HepG2 (cell line): ENCODE measurements around the gene RABEP1. TPM values are rescaled to one million over a fixed set of nuclear protein-coding genes. Genes with fewer than 3 reads are reported as not detected.

Source experiments
- ATAC-seq: fragments of 200-7000 bp; cut with Tn5 transposase; 3 replicates; pipeline ENCODE4 v1.9.1; 2020; ENCODE audit warnings: mild to moderate bottlenecking, moderate library complexity
- BruUV-seq: library from RNA; stranded (reverse); fragments of 400-500 nt; replicated peaks from 2 replicates; lab custom pipeline; 2021; lab: Mats Ljungman, UMichigan
- CTCF ChIA-PET: fragments of 300-600 bp; formaldehyde crosslinking; extraction: SDS; loops from one replicate; lab custom pipeline; 2021; ENCODE audit warnings: low total read pairs, inconsistent platforms, low intra/inter-chr PET ratio; lab: Yijun Ruan, JAX
- POLR2A ChIA-PET: fragments of 350-600 bp; sonication (Branson Sonifier 250); formaldehyde crosslinking; loops from one replicate; lab custom pipeline; 2020; ENCODE audit warnings: antibody characterized with exemption, inconsistent platforms; lab: Yijun Ruan, JAX
- DNase-seq: peaks from one replicate; pipeline ENCODE4 v3.0.0-alpha.2; 2015; ENCODE audit warnings: low spot score
- FAIRE-seq: peaks from 3 replicates; lab custom pipeline; 2011; peaks lifted over from hg19 to GRCh38; lab: Jason Lieb, UNC
- H2AFZ ChIP-seq: one replicate; pipeline ENCODE4 v1.6.1; 2011; ENCODE audit warnings: low read length, inconsistent platforms
- H3K27ac ChIP-seq: fragments of 300-600 bp; 3 replicates; pipeline ENCODE4 v1.8.0; 2011; ENCODE audit warnings: mixed run types, mild to moderate bottlenecking, mixed read lengths, low read length, inconsistent platforms; ENCODE audit not compliant: insufficient read depth; ENCODE audit errors: extremely low read length
- H3K27me3 ChIP-seq, 2 experiments: fragments of 200-600 bp in 1 of 2; 2 replicates in 1 of 2; 3 replicates in 1 of 2; pipeline versions ENCODE4 v1.6.0 to v1.8.0; 2011; ENCODE audit warnings: low read length in 2 of 2, mild to moderate bottlenecking in 2 of 2, moderate library complexity in 2 of 2, inconsistent platforms in 1 of 2; ENCODE audit not compliant: insufficient read depth in 2 of 2, control insufficient read depth in 1 of 2
- H3K36me3 ChIP-seq, 2 experiments: fragments of 200-600 bp in 1 of 2; replicated peaks in 1 of 2; 2 replicates in 1 of 2; 3 replicates in 1 of 2; pipeline versions ENCODE4 v1.5.1 to v1.8.0; 2011; ENCODE audit warnings: low read length in 2 of 2, inconsistent platforms in 1 of 2; ENCODE audit not compliant: insufficient read depth in 2 of 2, control insufficient read depth in 1 of 2
- H3K4me1 ChIP-seq: 2 replicates; pipeline ENCODE4 v1.5.1; 2012; ENCODE audit warnings: low read length, inconsistent platforms; ENCODE audit not compliant: insufficient read depth
- H3K4me2 ChIP-seq: 2 replicates; pipeline ENCODE4 v1.6.0; 2011; ENCODE audit warnings: low read depth, low read length, inconsistent platforms
- H3K4me3 ChIP-seq, 3 experiments: fragments of 200-600 bp in 1 of 3; sonication (generic), shearing (Covaris generic) in 1 of 3; replicated peaks in 1 of 3; 2 replicates each; pipeline ENCODE4 v1.5.1; 2011 to 2016; ENCODE audit warnings: low read length in 3 of 3, inconsistent platforms in 2 of 3, low read depth in 2 of 3, mild to moderate bottlenecking in 2 of 3, control low read depth in 1 of 3, mixed read lengths in 1 of 3; ENCODE audit not compliant: insufficient read depth in 1 of 3
- H3K79me2 ChIP-seq: one replicate; pipeline ENCODE4 v1.6.1; 2011; ENCODE audit warnings: low read length, inconsistent platforms; ENCODE audit not compliant: insufficient read depth
- H3K9ac ChIP-seq: 2 replicates; pipeline ENCODE4 v1.6.0; 2011; ENCODE audit warnings: mild to moderate bottlenecking, low read depth, low read length, inconsistent platforms; ENCODE audit not compliant: insufficient read depth
- H3K9me3 ChIP-seq: 2 replicates; pipeline ENCODE4 v1.5.1; 2012; ENCODE audit warnings: mild to moderate bottlenecking, low read length
- H4K20me1 ChIP-seq: 2 replicates; pipeline ENCODE4 v1.6.0; 2011; ENCODE audit warnings: inconsistent platforms, mild to moderate bottlenecking, low read length, moderate library complexity; ENCODE audit not compliant: insufficient read depth
- FOXA1 ChIP-seq, 2 experiments: fragments of 450-650 bp in 1 of 2; sonication (generic) in 1 of 2; formaldehyde crosslinking in 1 of 2; IDR thresholded peaks; 2 replicates each; pipeline versions ENCODE4 v1.4.0 to v1.6.1; 2016 to 2020; ENCODE audit warnings: missing genetic modification reagents in 1 of 2
- FOXO1 ChIP-seq: sonication (generic); formaldehyde crosslinking; IDR thresholded peaks from 2 replicates; pipeline ENCODE4 v1.4.0; 2020; ENCODE audit warnings: missing genetic modification reagents
- NFYC ChIP-seq: IDR thresholded peaks from 2 replicates; pipeline ENCODE4 v1.6.1; 2016; ENCODE audit warnings: missing genetic modification reagents, missing compliant biosample characterization
- SNAI1 ChIP-seq: sonication (generic); formaldehyde crosslinking; IDR thresholded peaks from 2 replicates; pipeline ENCODE4 v1.5.0; 2020; ENCODE audit warnings: mild to moderate bottlenecking, missing genetic modification reagents, borderline replicate concordance
- ZNF138 ChIP-seq: sonication (generic); formaldehyde crosslinking; IDR thresholded peaks from 2 replicates; pipeline ENCODE4 v1.5.0; 2020; ENCODE audit warnings: mild to moderate bottlenecking, low read depth, missing genetic modification reagents
- ZNF251 ChIP-seq: sonication (generic); formaldehyde crosslinking; IDR thresholded peaks from 2 replicates; pipeline ENCODE4 v1.9.0; 2021; ENCODE audit warnings: mild to moderate bottlenecking, missing genetic modification reagents
- ZNF256 ChIP-seq: sonication (generic); formaldehyde crosslinking; conservative IDR thresholded peaks from 2 replicates; pipeline ENCODE4 v1.4.0; 2020; ENCODE audit warnings: missing genetic modification reagents
- ZNF260 ChIP-seq: sonication (generic); formaldehyde crosslinking; IDR thresholded peaks from 2 replicates; pipeline ENCODE4 v1.4.0; 2020; ENCODE audit warnings: missing genetic modification reagents, low read depth, mild to moderate bottlenecking, borderline replicate concordance
- ZNF503 ChIP-seq: sonication (generic); formaldehyde crosslinking; IDR thresholded peaks from 2 replicates; pipeline ENCODE4 v1.4.0; 2020; ENCODE audit warnings: missing genetic modification reagents
- WGBS: methylation state at CpG from one replicate; pipeline ENCODE4 v1.1.6; 2017; ENCODE audit warnings: low lambda C conversion rate; 5-methylcytosine and 5-hydroxymethylcytosine counted together
- in situ Hi-C: cut with HindIII; loops from 2 replicates; pipeline ENCODE4 v1.10.0; 2017; ENCODE audit warnings: low pct_unique_long_range_greater_than_20kb; ENCODE audit not compliant: extremely low pct_ligation_motif_present
- intact Hi-C: fragments of 100-400 bp; cut with micrococcal nuclease; formaldehyde crosslinking; loops from one replicate; pipeline ENCODE4 v1.10.0; 2022; ENCODE audit not compliant: unreplicated experiment
- polyA plus RNA-seq, 8 experiments: library from polyadenylated mRNA; depleted of rRNA in 3 of 8; stranded (reverse) in 7 of 8; unstranded in 1 of 8; fragments of >200 nt; fragmentation: Illumina TruSeq in 4 of 8; extraction: Trizol in 4 of 8; gene quantifications; 2 replicates each; pipeline versions ENCODE4 v1.2.1 to v1.2.3, GENCODE V29; 2011 to 2016; ENCODE audit warnings: low read depth in 4 of 8, missing spikeins in 1 of 8, mixed read lengths in 1 of 8; ENCODE audit not compliant: insufficient read depth in 1 of 8
- total RNA-seq, 5 experiments: library from RNA; depleted of rRNA; stranded (reverse); fragments of >200 nt; fragmentation: Illumina TruSeq; extraction: Trizol; gene quantifications; 2 replicates each; pipeline ENCODE4 v1.2.3, GENCODE V29; 2016; ENCODE audit warnings: low read depth in 1 of 5

RABEP1 gene
- total and polyA plus RNA-seq, 2 of the 13 experiments (the other 11 are each of a cell fraction or from before 2014, with no cell fraction given) = 13.7 to 41.5 TPM

GRCh38 chr17:5331506-5331905 lies 49.4 kb downstream of the RABEP1 start:
- Histone ChIP-seq H3K9ac (no peak overlapping the region), H3K27ac (no peak overlapping the region), H3K9me3 (no peaks in the 10 kb centered on the region), H3K4me2 (no peak overlapping the region), H3K79me2 (no peaks in the 10 kb centered on the region), H3K36me3 (peaks cover 8 to 31% of the 10 kb centered on the region in 2 experiments; a peak in 4 of 5 replicates), H2AFZ (no peak overlapping the region), H4K20me1 (no peaks in the 10 kb centered on the region), H3K4me3 (no peak overlapping the region), H3K27me3 (no peaks in the 10 kb centered on the region), H3K4me1 (no peaks in the 10 kb centered on the region)
- 94% methylated on average over 4 of the region's 4 CpGs for WGBS
- FAIRE-seq (no peak), ATAC-seq (no peak), DNase-seq (no peak)
- in situ Hi-C loops (no loop called here), intact Hi-C loops (no loop called here)
- ChIA-PET POLR2A (no interaction called here), CTCF (no interaction called here)
- TF ChIP-seq ZNF256 (CRISPR knock-in tag) = no peak
- TF ChIP-seq ZNF138 (CRISPR knock-in tag) = no peak
- no peak for TF ChIP-seq FOXA1 (IDR thresholded peaks at IDR 0.05)
- no peak for TF ChIP-seq FOXA1 (CRISPR knock-in tag; IDR thresholded peaks at IDR 0.05)
- no peak for TF ChIP-seq ZNF251
- no peak for TF ChIP-seq NFYC
- TF ChIP-seq ZNF503 (CRISPR knock-in tag) = no peak
- no peak for TF ChIP-seq ZNF260
- TF ChIP-seq FOXO1 (CRISPR knock-in tag) = no peak
- no peak for TF ChIP-seq SNAI1 (CRISPR knock-in tag)
- no TSS peak for BruUV-seq
